Measurements from ENCODE around the gene NEK6. TPM values are rescaled to one million over a fixed set of nuclear protein-coding genes. Genes with fewer than 3 reads are reported as not detected.

The NEK6 gene
- total and polyA plus RNA-seq, 2 of the 8 experiments (the other 6 are each of a cell fraction or from before 2014, with no cell fraction given), result 17.7 to 19.7 TPM

DNA sequence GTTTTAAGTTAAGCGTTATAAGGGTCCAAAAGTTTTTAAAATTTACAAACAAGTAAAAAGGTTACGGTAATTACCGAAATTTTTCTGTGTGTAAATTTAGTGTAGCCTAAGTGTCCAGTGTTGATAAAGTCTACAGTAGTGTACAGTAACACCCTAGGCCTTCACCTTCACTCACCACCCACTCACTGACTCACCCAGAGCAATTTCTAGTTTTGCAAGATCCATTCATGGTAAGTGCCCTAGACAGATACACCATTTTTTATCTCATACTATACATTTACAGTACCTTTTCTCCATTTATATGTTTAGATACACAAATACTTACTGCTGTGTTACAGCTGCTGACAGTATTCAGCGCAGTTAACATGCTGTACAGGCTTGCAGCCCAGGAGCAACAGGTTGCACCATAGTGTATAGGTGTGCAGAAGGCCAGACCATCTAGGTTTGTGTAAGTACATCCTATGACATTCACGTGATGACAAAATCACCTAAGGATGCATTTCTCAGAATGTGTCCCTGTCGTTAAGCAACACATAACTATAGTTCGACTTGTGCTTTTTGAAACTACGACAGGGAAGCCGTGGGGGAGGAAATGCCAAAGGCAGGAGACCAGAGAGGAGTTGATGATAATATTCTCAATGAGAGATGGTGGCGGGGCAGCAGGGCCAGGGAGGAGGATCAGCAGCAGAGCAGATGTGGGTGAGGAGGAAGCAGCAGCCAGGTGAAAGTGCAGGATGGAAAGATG lies 108.9 kb downstream of the NEK6 start (continued):
- TF ChIP-seq YY1 (IDR thresholded peaks at IDR 0.05; ENCODE audit: low read depth, low read length) (no peak), SIN3A (conservative IDR thresholded peaks at IDR 0.05 in 1 of 2, IDR thresholded peaks at IDR 0.05 in 1 of 2; ENCODE audit: low read depth in 1 of 2, low read length in 2 of 2) (no peak), SRF (IDR thresholded peaks at IDR 0.05; ENCODE audit: low read depth, low read length) (no peak), TBP (IDR thresholded peaks at IDR 0.05; ENCODE audit: low read depth, low read length) (no peak), BRCA1 (IDR thresholded peaks at IDR 0.05; ENCODE audit: low read depth, low read length) (no peak), KDM4A (IDR thresholded peaks at IDR 0.05; ENCODE audit: low read depth, low read length, severe bottlenecking) (no peak), CEBPB (IDR thresholded peaks at IDR 0.05; ENCODE audit: low read depth, low read length) (no peak), RBBP5 (IDR thresholded peaks at IDR 0.05; ENCODE audit: borderline replicate concordance, low read depth, low read length) (no peak), BCL11A (IDR thresholded peaks at IDR 0.05; ENCODE audit: low read depth in 2 of 2, low read length in 2 of 2) (no peak)
- TF ChIP-seq, protein P1, sequence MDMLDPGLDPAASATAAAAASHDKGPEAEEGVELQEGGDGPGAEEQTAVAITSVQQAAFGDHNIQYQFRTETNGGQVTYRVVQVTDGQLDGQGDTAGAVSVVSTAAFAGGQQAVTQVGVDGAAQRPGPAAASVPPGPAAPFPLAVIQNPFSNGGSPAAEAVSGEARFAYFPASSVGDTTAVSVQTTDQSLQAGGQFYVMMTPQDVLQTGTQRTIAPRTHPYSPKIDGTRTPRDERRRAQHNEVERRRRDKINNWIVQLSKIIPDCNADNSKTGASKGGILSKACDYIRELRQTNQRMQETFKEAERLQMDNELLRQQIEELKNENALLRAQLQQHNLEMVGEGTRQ (IDR thresholded peaks at IDR 0.05; ENCODE audit: low read length), result no peak

All from H1 (cell line).